ENCODE data around the gene CAPN15. TPM values are rescaled to one million over a fixed set of nuclear protein-coding genes. Genes with fewer than 3 reads are reported as not detected.

CAPN15 gene
- polyA plus RNA-seq, 3 donors: 3.4 to 42.6 (median 3.9) TPM

- Mint-ChIP-seq H3K27ac (peak overlapping the region in 4 of 7 donors; percentile 48 to 85 (median 82)), H3K36me3 (peaks cover 4% of the 10 kb centered on the region in 2 donors), H3K4me3 (peak overlapping the region; percentile 83 to 89), H3K4me1 (peaks cover 33% of the 10 kb centered on the region), H3K27me3 (ENCODE audit: low read depth in 3 of 3) (peaks cover 1 to 6% (median 2%) of the 10 kb centered on the region in 3 donors), H3K9me3 (peaks cover 0 to 2% (median 0%) of the 10 kb centered on the region in 7 donors)
- intact Hi-C loops (cut with micrococcal nuclease): no loop called here
- 95% methylated on average over 9 of the region's 11 CpGs for WGBS (ENCODE audit: insufficient coverage)
- Histone ChIP-seq H3K4me1 (ENCODE audit: control insufficient read depth in 1 of 2, insufficient read depth in 2 of 2, low read length in 2 of 2) (peaks cover 28 to 41% of the 10 kb centered on the region in 2 donors), H3K27me3 (ENCODE audit: control insufficient read depth in 2 of 2, insufficient read depth in 2 of 2, low read length in 2 of 2) (no peaks in the 10 kb centered on the region), H3K27ac (ENCODE audit: low read depth in 1 of 2, low read length in 2 of 2) (peak overlapping the region in 1 of 2 donors; percentile 70), H3K4me3 (replicated peaks in 1 of 3; ENCODE audit: low read depth in 2 of 3, low read length in 3 of 3) (peak overlapping the region in 1 of 3 experiments; percentile 85), H3K79me2 (ENCODE audit: insufficient read depth, low read length) (peaks cover 11% of the 10 kb centered on the region), H2AFZ (ENCODE audit: insufficient read depth, low read depth, low read length, poor library complexity, severe bottlenecking) (peak overlapping the region; percentile 97), H3K9ac (ENCODE audit: insufficient read depth, low read length, poor library complexity, severe bottlenecking) (peak overlapping the region; percentile 73), H4K20me1 (ENCODE audit: insufficient read depth, low read length) (no peaks in the 10 kb centered on the region), H3K36me3 (replicated peaks in 1 of 2; ENCODE audit: control insufficient read depth in 1 of 2, insufficient read depth in 2 of 2, low read length in 2 of 2) (no peaks in the 10 kb centered on the region), H3K9me3 (replicated peaks in 1 of 2; ENCODE audit: control insufficient read depth in 1 of 2, insufficient read depth in 1 of 2, low read length in 2 of 2) (no peaks in the 10 kb centered on the region), H3K4me2 (replicated peaks; ENCODE audit: extremely low read depth, low read length, poor library complexity, severe bottlenecking) (peak overlapping the region; percentile 92)
- no peak for DNase-seq
- TF ChIP-seq CTCF (IDR thresholded peaks at IDR 0.05): no peak
Measured at GRCh38 chr16:568401-569258, 41.1 kb downstream of the CAPN15 start.

GRCh38 chr16:569445-570254 lies 42.1 kb downstream of the CAPN15 start, which contains the start of gene PIGQ:
Gene PIGQ, plus strand, starts transcription at chr16:569968. Its CDS starts 4,107 bp downstream, at chr16:574075.
- DNase-seq: peak; percentile 15 to 49 (median 26)
- Histone ChIP-seq H2AFZ (ENCODE audit: insufficient read depth, low read depth, low read length, poor library complexity, severe bottlenecking) (peak within 1 kb of the TSS; percentile 97), H3K4me2 (replicated peaks; ENCODE audit: extremely low read depth, low read length, poor library complexity, severe bottlenecking) (peak within 1 kb of the TSS; percentile 92), H3K9ac (ENCODE audit: insufficient read depth, low read length, poor library complexity, severe bottlenecking) (peak within 1 kb of the TSS; percentile 73), H3K27me3 (ENCODE audit: control insufficient read depth in 2 of 2, insufficient read depth in 2 of 2, low read length in 2 of 2) (no peaks in the 10 kb centered on the region), H3K27ac (ENCODE audit: low read depth in 1 of 2, low read length in 2 of 2) (peak within 1 kb of the TSS in 1 of 2 donors; percentile 70), H3K4me1 (ENCODE audit: control insufficient read depth in 1 of 2, insufficient read depth in 2 of 2, low read length in 2 of 2) (peaks cover 28 to 41% of the 10 kb centered on the region in 2 donors), H3K36me3 (replicated peaks in 1 of 2; ENCODE audit: control insufficient read depth in 1 of 2, insufficient read depth in 2 of 2, low read length in 2 of 2) (peaks cover 2 to 4% of the 10 kb centered on the region in 2 donors), H4K20me1 (ENCODE audit: insufficient read depth, low read length) (no peaks in the 10 kb centered on the region), H3K4me3 (replicated peaks in 1 of 3; ENCODE audit: low read depth in 2 of 3, low read length in 3 of 3) (peak within 1 kb of the TSS; percentile 62 to 85 (median 85)), H3K9me3 (replicated peaks in 1 of 2; ENCODE audit: control insufficient read depth in 1 of 2, insufficient read depth in 1 of 2, low read length in 2 of 2) (no peaks in the 10 kb centered on the region), H3K79me2 (ENCODE audit: insufficient read depth, low read length) (peaks cover 11% of the 10 kb centered on the region)
- Mint-ChIP-seq H3K27ac (peak within 1 kb of the TSS in 6 of 7 donors; percentile 19 to 85 (median 81)), H3K4me3 (peak within 1 kb of the TSS; percentile 84 to 93), H3K27me3 (ENCODE audit: low read depth in 3 of 3) (peaks cover 0 to 6% (median 2%) of the 10 kb centered on the region in 3 donors), H3K4me1 (peaks cover 33% of the 10 kb centered on the region), H3K9me3 (peaks cover 0 to 2% (median 0%) of the 10 kb centered on the region in 7 donors), H3K36me3 (peaks cover 4% of the 10 kb centered on the region in 2 donors)
- intact Hi-C loops (cut with micrococcal nuclease): no loop called here
- 2% methylated on average over 86 of the region's 87 CpGs for WGBS (ENCODE audit: insufficient coverage)
- no peak for TF ChIP-seq CTCF (IDR thresholded peaks at IDR 0.05)

Data from CD14-positive monocyte (primary cell).